ENCODE results near the gene IHH. TPM values are rescaled to one million over a fixed set of nuclear protein-coding genes. Genes with fewer than 3 reads are reported as not detected.

IHH gene
- under 0.01 and 0.29 TPM in 2 replicates for total RNA-seq

- peaks cover 68% of the 10 kb centered on the region for H3K27me3 ChIP-seq (ENCODE audit: insufficient read depth, low read length)
- no peaks in the 10 kb centered on the region for H3K9me3 ChIP-seq (ENCODE audit: low read depth, low read length)
- no peaks in the 10 kb centered on the region for H3K79me2 ChIP-seq (ENCODE audit: insufficient read depth, low read length)
- no peak within 1 kb of the TSS for H2AFZ ChIP-seq (ENCODE audit: low read length)
- DNase-seq (ENCODE audit: insufficient read length, low spot score, missing footprints), result peak; percentile 89
- H4K20me1 ChIP-seq (ENCODE audit: insufficient read depth, low read length), result no peaks in the 10 kb centered on the region
- no peaks in the 10 kb centered on the region for H3K4me1 ChIP-seq (ENCODE audit: insufficient read depth, low read length)
- no peak for TF ChIP-seq CTCF (IDR thresholded peaks at IDR 0.05; ENCODE audit: extremely low read depth, low read depth, low read length)
- H3K36me3 ChIP-seq (ENCODE audit: insufficient read depth, low read length), result no peaks in the 10 kb centered on the region
- H3K4me3 ChIP-seq (ENCODE audit: insufficient read depth, low read length), result no peak within 1 kb of the TSS
- no peak within 1 kb of the TSS for H3K27ac ChIP-seq (ENCODE audit: low read depth, low read length)
- H3K4me2 ChIP-seq (ENCODE audit: insufficient read depth, low read length), result no peak within 1 kb of the TSS
Observed at GRCh38 chr2:219060821-219061791, at the start of gene IHH. IHH (minus strand) TSS chr2:219060921; CDS start chr2:219060467, 454 bp downstream.

GRCh38 chr2:219109471-219109870 lies 48.8 kb upstream of the IHH start:
- Histone ChIP-seq H3K9me3 (ENCODE audit: low read depth, low read length) (no peaks in the 10 kb centered on the region), H3K27ac (ENCODE audit: low read depth, low read length) (no peak overlapping the region), H3K79me2 (ENCODE audit: insufficient read depth, low read length) (no peaks in the 10 kb centered on the region), H3K27me3 (ENCODE audit: insufficient read depth, low read length) (no peaks in the 10 kb centered on the region), H3K36me3 (ENCODE audit: insufficient read depth, low read length) (no peaks in the 10 kb centered on the region), H2AFZ (ENCODE audit: low read length) (no peak overlapping the region), H3K4me1 (ENCODE audit: insufficient read depth, low read length) (no peaks in the 10 kb centered on the region), H3K4me3 (ENCODE audit: insufficient read depth, low read length) (no peak overlapping the region), H4K20me1 (ENCODE audit: insufficient read depth, low read length) (peaks cover 17% of the 10 kb centered on the region), H3K4me2 (ENCODE audit: insufficient read depth, low read length) (no peak overlapping the region)
- no peak for DNase-seq (ENCODE audit: insufficient read length, low spot score, missing footprints)
- no peak for TF ChIP-seq CTCF (IDR thresholded peaks at IDR 0.05; ENCODE audit: extremely low read depth, low read depth, low read length)

- no peak for DNase-seq (ENCODE audit: insufficient read length, low spot score, missing footprints)
- Histone ChIP-seq H3K27ac (ENCODE audit: low read depth, low read length) (no peak overlapping the region), H3K36me3 (ENCODE audit: insufficient read depth, low read length) (no peaks in the 10 kb centered on the region), H3K4me2 (ENCODE audit: insufficient read depth, low read length) (no peak overlapping the region), H2AFZ (ENCODE audit: low read length) (no peak overlapping the region), H3K4me3 (ENCODE audit: insufficient read depth, low read length) (no peak overlapping the region), H3K9me3 (ENCODE audit: low read depth, low read length) (no peaks in the 10 kb centered on the region), H4K20me1 (ENCODE audit: insufficient read depth, low read length) (peaks cover 21% of the 10 kb centered on the region), H3K4me1 (ENCODE audit: insufficient read depth, low read length) (peaks cover 3% of the 10 kb centered on the region), H3K27me3 (ENCODE audit: insufficient read depth, low read length) (no peaks in the 10 kb centered on the region), H3K79me2 (ENCODE audit: insufficient read depth, low read length) (no peaks in the 10 kb centered on the region)
- no peak for TF ChIP-seq CTCF (IDR thresholded peaks at IDR 0.05; ENCODE audit: extremely low read depth, low read depth, low read length)
Observed at GRCh38 chr2:219107758-219108157, 47.0 kb upstream of the IHH start.

GRCh38 chr2:219106251-219106650 lies 45.5 kb upstream of the IHH start:
- no peaks in the 10 kb centered on the region for H3K9me3 ChIP-seq (ENCODE audit: low read depth, low read length)
- H3K27ac ChIP-seq (ENCODE audit: low read depth, low read length), result no peak overlapping the region
- H3K4me2 ChIP-seq (ENCODE audit: insufficient read depth, low read length), result no peak overlapping the region
- no peak overlapping the region for H2AFZ ChIP-seq (ENCODE audit: low read length)
- no peak overlapping the region for H3K4me3 ChIP-seq (ENCODE audit: insufficient read depth, low read length)
- no peak for DNase-seq (ENCODE audit: insufficient read length, low spot score, missing footprints)
- peaks cover 16% of the 10 kb centered on the region for H4K20me1 ChIP-seq (ENCODE audit: insufficient read depth, low read length)
- H3K79me2 ChIP-seq (ENCODE audit: insufficient read depth, low read length), result no peaks in the 10 kb centered on the region
- H3K36me3 ChIP-seq (ENCODE audit: insufficient read depth, low read length), result no peaks in the 10 kb centered on the region
- peaks cover 3% of the 10 kb centered on the region for H3K4me1 ChIP-seq (ENCODE audit: insufficient read depth, low read length)
- H3K27me3 ChIP-seq (ENCODE audit: insufficient read depth, low read length), result no peaks in the 10 kb centered on the region
- no peak for TF ChIP-seq CTCF (IDR thresholded peaks at IDR 0.05; ENCODE audit: extremely low read depth, low read depth, low read length)
